Right renal cortex interstitium (tissue), 3 donors: ENCODE measurements around the gene PCP4L1. TPM values are rescaled to one million over a fixed set of nuclear protein-coding genes. Genes with fewer than 3 reads are reported as not detected.
"Not testable (repeated sequence)": the region's sequence is repeated elsewhere in the genome, so short reads cannot be mapped to it uniquely, and the experiment has no call there.

ENCODE experiments used
- DNase-seq, 3 donors: peaks; one replicate each; pipeline ENCODE4 v3.0.0-alpha.2; 2013; ENCODE audit warnings: low read depth in 3 of 3, low spot score in 2 of 3
- polyA plus RNA-seq, 3 donors: library from polyadenylated mRNA; unstranded; fragments of 120-200 nt; gene quantifications; one replicate each; pipeline ENCODE4 v1.2.1, GENCODE V29; 2013; ENCODE audit not compliant: insufficient read length in 3 of 3

Gene PCP4L1
- polyA plus RNA-seq, 3 donors = 0.86 to 1.4 (median 0.96) TPM

DNA sequence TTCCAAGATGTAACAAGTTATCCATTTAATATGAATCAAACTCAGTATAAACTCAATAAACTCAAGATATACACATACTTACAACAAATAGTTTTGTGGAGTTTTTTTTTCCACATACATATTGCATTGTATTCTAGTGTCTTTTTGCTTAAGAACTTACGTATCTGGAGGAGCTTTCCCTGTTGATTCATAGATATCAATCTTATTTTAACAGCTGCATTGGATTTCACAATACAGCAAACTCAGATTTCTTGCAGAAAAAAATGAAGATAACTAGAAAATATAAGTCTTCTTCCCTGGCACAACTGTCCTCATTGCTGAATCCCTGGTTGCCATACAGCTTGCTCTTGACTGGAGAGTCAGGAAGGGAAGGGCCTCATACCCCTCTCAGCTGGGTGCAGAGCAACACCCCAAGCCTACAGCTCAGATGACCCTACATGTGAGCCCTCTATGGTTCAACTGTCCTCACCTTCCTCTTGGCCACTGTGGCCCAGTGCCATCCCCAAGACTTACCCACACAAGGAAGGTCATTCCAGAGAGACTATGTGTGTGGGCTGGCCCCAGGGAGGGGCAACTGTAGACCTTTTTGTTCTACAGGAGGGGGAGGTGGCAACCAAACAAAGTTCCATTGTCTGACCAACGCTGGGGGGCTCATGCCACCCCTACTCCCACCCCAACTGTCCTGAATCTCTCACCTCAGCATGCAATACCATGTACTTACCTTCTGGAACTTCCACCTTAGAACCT lies 49.5 kb downstream of the PCP4L1 start:
- DNase-seq = no peak

DNA sequence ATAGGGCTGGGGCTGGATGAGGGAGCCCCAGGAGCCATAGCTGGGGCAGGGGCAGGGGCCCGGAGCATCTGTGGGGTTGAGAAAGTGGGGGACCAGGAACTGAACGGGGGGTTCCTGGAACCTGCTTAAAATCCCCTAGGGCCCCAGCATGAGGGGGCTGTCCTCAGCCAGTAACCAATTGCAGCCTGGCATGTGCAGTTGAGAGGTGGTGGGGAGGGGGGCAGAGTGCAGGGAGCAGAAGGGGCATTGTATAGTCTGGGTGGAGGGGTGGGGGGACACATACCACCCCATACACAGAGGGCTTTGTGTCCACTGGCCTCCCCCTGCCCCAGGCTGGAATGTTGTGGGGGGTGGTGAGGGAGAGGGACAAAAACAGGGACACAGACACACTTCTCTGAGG lies 51.3 kb downstream of the PCP4L1 start, which contains the start of gene MPZ:
Gene MPZ (minus strand): TSS at position 101 of the 400 bp plus-strand sequence. CDS start 63 bp downstream, at position 38.
- DNase-seq = no peak

- DNase-seq = no peak
These were observed 53.1 kb downstream of the PCP4L1 start for GRCh38 chr1:161311595-161312181.

DNA sequence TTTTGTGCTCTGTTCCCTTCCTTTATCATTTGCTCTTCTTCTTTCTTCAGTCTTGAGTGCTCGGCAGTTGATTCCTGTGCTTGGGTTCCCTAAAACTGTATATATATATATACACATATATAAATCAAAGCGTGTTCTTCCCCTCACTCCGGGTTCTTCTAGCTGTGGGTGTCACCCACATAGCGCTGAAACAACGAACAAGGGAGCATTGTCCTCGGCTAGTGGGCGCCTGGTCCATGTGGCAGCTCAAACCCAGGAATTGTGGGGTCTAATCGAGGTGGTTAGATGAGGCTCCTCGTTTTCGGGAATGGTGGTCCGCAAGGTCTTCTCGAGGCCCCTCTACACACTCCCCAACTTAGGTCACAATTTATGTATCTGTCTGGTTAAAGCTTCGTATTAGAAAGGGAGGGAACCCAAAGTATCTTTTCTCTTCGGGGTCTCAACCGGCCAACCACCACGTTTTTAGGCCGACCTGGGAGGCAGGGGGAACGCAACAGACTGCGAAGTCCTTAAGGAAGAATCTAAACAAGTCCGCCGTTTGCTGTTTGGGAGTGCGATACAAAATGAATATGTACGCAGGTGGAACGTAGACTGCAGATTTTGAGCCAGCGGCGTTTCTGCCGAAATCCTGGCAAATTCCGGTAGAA lies 55.1 kb downstream of the PCP4L1 start:
- no peak for DNase-seq

DNA sequence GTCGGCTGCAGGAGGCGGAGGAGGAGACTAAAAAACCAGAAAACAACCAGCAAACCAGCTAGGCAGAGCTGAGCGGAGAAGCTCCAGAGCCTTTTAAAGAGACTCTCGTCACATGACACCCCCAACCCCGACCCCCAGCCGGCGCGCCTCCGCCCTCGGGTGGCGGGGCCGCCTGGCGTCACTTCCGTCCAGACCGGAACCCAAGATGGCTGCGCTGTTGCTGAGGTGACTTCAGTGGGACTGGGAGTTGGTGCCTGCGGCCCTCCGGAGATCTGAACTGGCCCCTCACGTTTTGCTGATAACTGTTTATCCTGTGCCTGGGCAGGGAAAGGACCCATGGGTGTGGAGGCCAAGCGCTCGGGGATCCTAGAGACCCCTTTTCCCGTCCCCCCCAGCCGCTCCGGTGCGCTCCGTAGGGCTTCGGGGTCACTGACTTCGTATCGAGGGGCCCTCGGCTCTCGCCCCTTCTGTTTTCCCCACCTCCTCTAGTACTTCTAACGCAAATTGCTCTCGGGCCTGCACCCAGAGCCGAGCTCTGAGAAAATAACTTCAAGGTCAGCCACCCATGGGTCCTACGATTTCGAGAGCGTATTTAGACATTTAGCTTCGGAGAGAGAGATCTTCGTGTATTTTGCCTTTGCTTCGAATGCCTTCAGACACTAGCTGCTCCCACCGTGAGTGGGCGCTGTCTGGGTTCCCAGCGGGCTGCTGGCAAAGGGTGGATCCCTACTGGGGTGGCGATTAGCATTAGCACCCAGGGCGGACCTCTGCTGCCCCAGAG lies 55.8 kb downstream of the PCP4L1 start, which contains the start of gene SDHC:
Gene SDHC (plus strand): TSS at position 181 of the 781 bp plus-strand sequence. CDS start 25 bp downstream, at position 206.
- peak; percentile 78 to 84 (median 82) for DNase-seq

DNA sequence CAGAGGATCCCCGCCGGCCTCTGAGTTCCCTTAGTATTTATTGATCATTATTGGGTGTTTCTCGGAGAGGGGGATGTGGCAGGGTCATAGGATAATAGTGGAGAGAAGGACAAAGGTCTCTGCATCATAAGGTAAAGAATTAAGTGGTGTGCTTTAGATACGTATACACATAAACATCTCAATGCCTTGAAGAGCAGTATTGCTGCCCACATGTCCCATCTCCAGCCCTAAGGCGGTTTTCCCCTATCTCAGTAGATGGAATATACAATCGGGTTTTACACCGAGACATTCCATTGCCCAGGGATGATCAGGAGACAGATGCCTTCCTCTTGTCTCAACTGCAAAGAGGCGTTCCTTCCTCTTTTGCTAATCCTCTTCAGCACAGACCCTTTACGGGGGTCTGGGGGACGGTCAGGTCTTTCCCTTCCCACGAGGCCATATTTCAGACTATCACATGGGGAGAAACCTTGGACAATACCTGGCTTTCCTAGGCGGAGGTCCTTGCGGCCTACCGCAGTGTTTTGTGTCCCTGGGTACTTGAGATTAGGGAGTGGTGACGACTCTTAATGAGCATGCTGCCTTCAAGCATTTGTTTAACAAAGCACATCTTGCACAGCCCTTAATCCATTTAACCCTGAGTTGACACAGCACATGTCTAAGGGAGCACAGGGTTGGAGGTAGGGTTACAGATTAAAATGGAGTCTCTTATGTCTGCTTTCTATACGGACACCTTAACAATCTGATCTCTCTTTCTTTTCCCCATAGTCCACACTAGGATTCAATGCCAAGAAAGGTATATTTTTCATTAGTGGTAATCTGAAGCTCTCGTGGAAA lies 57.5 kb downstream of the PCP4L1 start:
- not testable (repeated sequence) for DNase-seq

- DNase-seq = no peak
These were observed 65.5 kb downstream of the PCP4L1 start for GRCh38 chr1:161324020-161324419.

DNA sequence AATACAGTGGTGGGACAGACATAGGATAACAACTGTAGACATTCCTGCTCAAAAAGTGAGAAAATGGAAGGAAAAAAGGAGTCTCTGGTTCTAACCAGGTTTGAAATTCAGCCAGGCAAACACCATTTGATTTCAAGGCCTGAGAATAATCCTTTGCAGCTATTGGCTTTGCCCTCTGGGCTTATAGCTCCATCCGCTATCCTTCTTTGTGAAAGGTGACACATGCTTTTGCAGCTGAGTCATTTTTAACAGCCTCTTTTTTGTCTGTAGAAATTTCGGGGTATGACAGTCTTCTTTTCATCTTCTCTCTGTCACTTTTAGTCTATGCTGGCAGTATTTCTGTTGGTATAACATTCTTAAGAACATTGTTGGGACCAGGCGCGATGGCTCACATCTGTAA lies 71.8 kb downstream of the PCP4L1 start:
- DNase-seq = no peak

- no peak for DNase-seq
These were observed 74.6 kb downstream of the PCP4L1 start for GRCh38 chr1:161333166-161333565.

Other genes starting within 250 kb of the PCP4L1 start
- 100 to 1,000 TPM in 1 of 3 donors, 10 to 100 TPM in 2; 93.8 to 100 (median 93.9) TPM for gene F11R, start 237.6 kb upstream of the PCP4L1 start, polyA plus RNA-seq
- 10 to 100 TPM; 43.0 to 52.1 (median 49.5) TPM for gene TSTD1, start 219.8 kb upstream of the PCP4L1 start, polyA plus RNA-seq
- gene USF1, start 212.8 kb upstream of the PCP4L1 start, polyA plus RNA-seq = 10 to 100 TPM; 55.5 to 60.9 (median 60.2) TPM
- 1 to 10 TPM; 1.9 to 2.2 (median 2.0) TPM for gene ARHGAP30, start 188.9 kb upstream of the PCP4L1 start, polyA plus RNA-seq
- gene NECTIN4, start 169.2 kb upstream of the PCP4L1 start, polyA plus RNA-seq = 1 to 10 TPM; 1.4 to 3.9 (median 3.5) TPM
- gene KLHDC9, start 160.4 kb upstream of the PCP4L1 start, polyA plus RNA-seq = 10 to 100 TPM; 16.4 to 18.7 (median 17.6) TPM
- 10 to 100 TPM; 79.7 to 87.7 (median 84.3) TPM for gene PFDN2, start 140.7 kb upstream of the PCP4L1 start, polyA plus RNA-seq
- 10 to 100 TPM; 49.0 to 52.7 (median 51.3) TPM for gene NIT1, start 140.6 kb upstream of the PCP4L1 start, polyA plus RNA-seq
- 10 to 100 TPM; 41.5 to 46.0 (median 43.2) TPM for gene DEDD, start 126.1 kb upstream of the PCP4L1 start, polyA plus RNA-seq
- gene UFC1, start 104.8 kb upstream of the PCP4L1 start, polyA plus RNA-seq = 100 to 1,000 TPM; 173 to 177 (median 174) TPM
- 10 to 100 TPM; 43.4 to 48.1 (median 47.9) TPM for gene USP21, start 99.2 kb upstream of the PCP4L1 start, polyA plus RNA-seq
- gene PPOX, start 92.3 kb upstream of the PCP4L1 start, polyA plus RNA-seq = 10 to 100 TPM; 31.9 to 38.8 (median 35.0) TPM
- 10 to 100 TPM; 31.5 to 37.3 (median 34.1) TPM for gene B4GALT3, start 81.2 kb upstream of the PCP4L1 start, polyA plus RNA-seq
- gene ADAMTS4, start 59.7 kb upstream of the PCP4L1 start, polyA plus RNA-seq = 1 to 10 TPM in 2 of 3 donors, under 1 TPM in 1; 0.83 to 1.1 (median 1.1) TPM
- gene NDUFS2, start 56.4 kb upstream of the PCP4L1 start, polyA plus RNA-seq = 100 to 1,000 TPM; 206 to 223 (median 214) TPM
- gene FCER1G, start 43.5 kb upstream of the PCP4L1 start, polyA plus RNA-seq = 10 to 100 TPM; 13.8 to 15.6 (median 14.4) TPM
- 1 to 10 TPM in 2 of 3 donors, not detected in 1; 2.0 to 4.4 TPM for gene APOA2, start 35.1 kb upstream of the PCP4L1 start, polyA plus RNA-seq
- gene TOMM40L, start 32.7 kb upstream of the PCP4L1 start, polyA plus RNA-seq = 10 to 100 TPM; 15.9 to 16.7 (median 16.4) TPM
- gene NR1I3, start 20.5 kb upstream of the PCP4L1 start, polyA plus RNA-seq = 1 to 10 TPM; 1.5 to 4.7 (median 4.1) TPM
- 1 to 10 TPM; 3.0 to 3.6 (median 3.1) TPM for gene MPZ, start 51.2 kb downstream of the PCP4L1 start, polyA plus RNA-seq
- gene SDHC, start 55.6 kb downstream of the PCP4L1 start, polyA plus RNA-seq = 100 to 1,000 TPM; 283 to 300 (median 290) TPM
- 10 to 100 TPM; 13.6 to 17.6 (median 15.8) TPM for gene CFAP126, start 109.1 kb downstream of the PCP4L1 start, polyA plus RNA-seq
- gene FCGR2A, start 246.7 kb downstream of the PCP4L1 start, polyA plus RNA-seq = 1 to 10 TPM; 4.2 to 5.2 (median 4.8) TPM